Calu3 (cell line): ENCODE results near the gene ARL5A. TPM values are rescaled to one million over a fixed set of nuclear protein-coding genes. Genes with fewer than 3 reads are reported as not detected.

Experiments
- BruUV-seq: library from RNA; stranded (reverse); fragments of 400-500 nt; replicated peaks from 2 replicates; lab custom pipeline; 2021; lab: Mats Ljungman, UMichigan
- CTCF ChIA-PET: fragments of 300-600 bp; sonication (Branson Sonifier 250); formaldehyde crosslinking; loops from one replicate; lab custom pipeline; 2022; ENCODE audit warnings: antibody characterized with exemption; lab: Charles Lee
- DNase-seq: peaks from one replicate; pipeline ENCODE4 v3.0.0; 2022
- H3K27ac Mint-ChIP-seq: one replicate; pipeline ENCODE4 v1.8.0; 2022; ENCODE audit warnings: mixed read lengths; ENCODE audit not compliant: unreplicated experiment
- H3K27me3 Mint-ChIP-seq: one replicate; pipeline ENCODE4 v1.8.0; 2022; ENCODE audit warnings: mixed read lengths; ENCODE audit not compliant: unreplicated experiment
- H3K36me3 Mint-ChIP-seq: one replicate; pipeline ENCODE4 v1.8.0; 2022; ENCODE audit warnings: mild to moderate bottlenecking, moderate library complexity, mixed read lengths; ENCODE audit not compliant: insufficient read depth, unreplicated experiment
- H3K4me1 Mint-ChIP-seq: one replicate; pipeline ENCODE4 v1.8.0; 2022; ENCODE audit warnings: mild to moderate bottlenecking, low read depth, mixed read lengths; ENCODE audit not compliant: unreplicated experiment
- H3K4me3 Mint-ChIP-seq: one replicate; pipeline ENCODE4 v1.8.0; 2022; ENCODE audit warnings: mild to moderate bottlenecking, low read depth, moderate library complexity, mixed read lengths; ENCODE audit not compliant: unreplicated experiment
- H3K9me3 Mint-ChIP-seq: one replicate; pipeline ENCODE4 v1.8.0; 2022; ENCODE audit warnings: low read depth, mixed read lengths; ENCODE audit not compliant: unreplicated experiment
- intact Hi-C: fragments of 100-400 bp; cut with micrococcal nuclease; formaldehyde crosslinking; loops from one replicate; pipeline ENCODE4 v1.10.0; 2022; ENCODE audit not compliant: unreplicated experiment
- total RNA-seq: library from RNA; stranded (reverse); gene quantifications from 2 replicates; pipeline ENCODE4 v1.2.3, GENCODE V29; 2022
- TF ChIP-seq, protein P1 (sequence below): fragments of 200-600 bp; IDR thresholded peaks from one replicate; pipeline ENCODE4 v1.8.0; 2022; ENCODE audit warnings: antibody characterized with exemption; ENCODE audit not compliant: unreplicated experiment

The ARL5A gene
- total RNA-seq, 1 experiment from 2014 or later = 53.7 TPM

DNA sequence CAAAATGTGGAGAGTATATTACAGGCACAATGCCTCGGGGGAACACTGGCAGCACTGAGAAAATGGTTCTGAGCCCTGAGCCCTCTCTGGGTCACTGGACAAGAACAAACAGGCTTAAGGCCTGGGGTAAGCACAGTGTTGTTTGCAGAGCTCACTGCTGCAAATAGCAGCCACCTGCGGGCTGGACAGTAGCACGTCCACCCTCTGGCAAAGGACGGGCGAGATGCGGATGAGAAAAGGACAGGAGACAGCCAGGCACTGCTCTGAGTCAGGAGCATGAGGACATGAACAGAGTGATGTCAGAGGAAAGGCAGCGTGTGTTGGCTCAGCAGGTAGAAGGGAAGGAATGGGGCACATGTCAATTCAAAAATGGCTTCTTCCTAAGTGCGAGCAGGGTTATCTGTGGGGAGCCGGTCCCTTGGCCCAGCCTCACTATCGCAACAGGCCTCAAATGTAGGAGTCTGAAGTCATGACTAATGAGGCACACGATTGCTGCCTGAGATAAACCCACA is 68.0 kb downstream of the ARL5A start:
- H3K27ac Mint-ChIP-seq = no peak overlapping the region
- intact Hi-C loops = no loop called here
- no peaks in the 10 kb centered on the region for H3K9me3 Mint-ChIP-seq
- CTCF ChIA-PET = no interaction called here
- H3K27me3 Mint-ChIP-seq = no peaks in the 10 kb centered on the region
- H3K36me3 Mint-ChIP-seq = no peaks in the 10 kb centered on the region
- TF ChIP-seq, protein P1, sequence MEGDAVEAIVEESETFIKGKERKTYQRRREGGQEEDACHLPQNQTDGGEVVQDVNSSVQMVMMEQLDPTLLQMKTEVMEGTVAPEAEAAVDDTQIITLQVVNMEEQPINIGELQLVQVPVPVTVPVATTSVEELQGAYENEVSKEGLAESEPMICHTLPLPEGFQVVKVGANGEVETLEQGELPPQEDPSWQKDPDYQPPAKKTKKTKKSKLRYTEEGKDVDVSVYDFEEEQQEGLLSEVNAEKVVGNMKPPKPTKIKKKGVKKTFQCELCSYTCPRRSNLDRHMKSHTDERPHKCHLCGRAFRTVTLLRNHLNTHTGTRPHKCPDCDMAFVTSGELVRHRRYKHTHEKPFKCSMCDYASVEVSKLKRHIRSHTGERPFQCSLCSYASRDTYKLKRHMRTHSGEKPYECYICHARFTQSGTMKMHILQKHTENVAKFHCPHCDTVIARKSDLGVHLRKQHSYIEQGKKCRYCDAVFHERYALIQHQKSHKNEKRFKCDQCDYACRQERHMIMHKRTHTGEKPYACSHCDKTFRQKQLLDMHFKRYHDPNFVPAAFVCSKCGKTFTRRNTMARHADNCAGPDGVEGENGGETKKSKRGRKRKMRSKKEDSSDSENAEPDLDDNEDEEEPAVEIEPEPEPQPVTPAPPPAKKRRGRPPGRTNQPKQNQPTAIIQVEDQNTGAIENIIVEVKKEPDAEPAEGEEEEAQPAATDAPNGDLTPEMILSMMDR = no peak
- no peak for DNase-seq
- H3K4me1 Mint-ChIP-seq = no peaks in the 10 kb centered on the region
- BruUV-seq = no TSS peak
- H3K4me3 Mint-ChIP-seq = no peak overlapping the region

- Mint-ChIP-seq H3K27me3 (no peaks in the 10 kb centered on the region), H3K4me1 (no peaks in the 10 kb centered on the region), H3K9me3 (no peaks in the 10 kb centered on the region), H3K27ac (no peak overlapping the region), H3K4me3 (no peak overlapping the region), H3K36me3 (no peaks in the 10 kb centered on the region)
- CTCF ChIA-PET = interaction anchor here (0.8 kb wide), 1 partner anchor 118 kb away, joined by 3 read pairs; no protein-coding TSS in a partner anchor
- BruUV-seq = no TSS peak
- DNase-seq = no peak
- intact Hi-C loops = no loop called here
- TF ChIP-seq, protein P1 = no peak
Measured at GRCh38 chr2:151758744-151759143, 69.5 kb downstream of the ARL5A start.

GRCh38 chr2:151757861-151758260 is 70.4 kb downstream of the ARL5A start:
- intact Hi-C loops = no loop called here
- Mint-ChIP-seq H3K27me3 (no peaks in the 10 kb centered on the region), H3K36me3 (no peaks in the 10 kb centered on the region), H3K27ac (no peak overlapping the region), H3K4me1 (no peaks in the 10 kb centered on the region), H3K9me3 (no peaks in the 10 kb centered on the region), H3K4me3 (no peak overlapping the region)
- BruUV-seq = no TSS peak
- no peak for DNase-seq
- CTCF ChIA-PET = interaction anchor here (0.8 kb wide), 1 partner anchor 118 kb away, joined by 3 read pairs; no protein-coding TSS in a partner anchor
- TF ChIP-seq, protein P1 = no peak

GRCh38 chr2:151756820-151757219 is 71.4 kb downstream of the ARL5A start:
- TF ChIP-seq, protein P1 = no peak
- Mint-ChIP-seq H3K36me3 (no peaks in the 10 kb centered on the region), H3K4me1 (no peaks in the 10 kb centered on the region), H3K9me3 (no peaks in the 10 kb centered on the region), H3K27ac (no peak overlapping the region), H3K4me3 (no peak overlapping the region), H3K27me3 (no peaks in the 10 kb centered on the region)
- CTCF ChIA-PET = no interaction called here
- intact Hi-C loops = no loop called here
- no peak for DNase-seq
- no TSS peak for BruUV-seq
